H1 (cell line): ENCODE measurements around the gene NSG2. TPM values are rescaled to one million over a fixed set of nuclear protein-coding genes. Genes with fewer than 3 reads are reported as not detected.

Experiments used
- CTCF ChIA-PET: fragments of 300-600 bp; sonication (Branson Sonifier 250); formaldehyde crosslinking; loops from one replicate; lab custom pipeline; 2021; ENCODE audit not compliant: partially characterized antibody; lab: Charles Lee
- POLR2A ChIA-PET: fragments of 300-600 bp; sonication (Branson Sonifier 250); formaldehyde crosslinking; loops from one replicate; lab custom pipeline; 2021; ENCODE audit warnings: inconsistent platforms; ENCODE audit not compliant: partially characterized antibody; lab: Charles Lee
- DNase-seq, 2 experiments: peaks; one replicate each; pipeline versions ENCODE4 v3.0.0 to v3.0.0-alpha.2; 2010 to 2022; ENCODE audit warnings: low spot score in 2 of 2, low read depth in 1 of 2, mixed read lengths in 1 of 2
- FAIRE-seq: peaks from 2 replicates; lab custom pipeline; 2011; peaks lifted over from hg19 to GRCh38; lab: Jason Lieb, UNC
- H2AFZ ChIP-seq: 2 replicates; pipeline ENCODE4 v1.8.1; 2012; ENCODE audit warnings: low read length, inconsistent platforms
- H2AK5ac ChIP-seq: 2 replicates; pipeline ENCODE4 v1.6.1; 2013; ENCODE audit warnings: low read depth, low read length
- H2BK120ac ChIP-seq: replicated peaks from 2 replicates; pipeline ENCODE3; 2013; ENCODE audit warnings: low read depth, low read length, inconsistent platforms
- H2BK12ac ChIP-seq: 2 replicates; pipeline ENCODE4 v1.6.1; 2013; ENCODE audit warnings: low read depth, low read length
- H2BK15ac ChIP-seq: 2 replicates; pipeline ENCODE4 v1.6.1; 2013; ENCODE audit warnings: low read length
- H2BK20ac ChIP-seq: 2 replicates; pipeline ENCODE4 v1.6.1; 2013; ENCODE audit warnings: low read length
- H2BK5ac ChIP-seq: 2 replicates; pipeline ENCODE4 v1.6.1; 2013; ENCODE audit warnings: low read depth, low read length
- H3K14ac ChIP-seq: 2 replicates; pipeline ENCODE4 v1.6.1; 2013; ENCODE audit warnings: inconsistent platforms; ENCODE audit not compliant: insufficient read length
- H3K18ac ChIP-seq: 2 replicates; pipeline ENCODE4 v1.6.1; 2013; ENCODE audit warnings: low read length; ENCODE audit errors: extremely low read depth
- H3K23ac ChIP-seq: 2 replicates; pipeline ENCODE4 v1.6.1; 2013; ENCODE audit warnings: inconsistent platforms; ENCODE audit not compliant: insufficient read length
- H3K23me2 ChIP-seq: 2 replicates; pipeline ENCODE4 v1.6.1; 2013; ENCODE audit warnings: low read depth, low read length
- H3K27ac ChIP-seq: 2 replicates; pipeline ENCODE4 v1.6.1; 2011; ENCODE audit warnings: low read depth, low read length, inconsistent platforms
- H3K27me3 ChIP-seq, 4 experiments: replicated peaks in 1 of 4; 1 replicate in 1 of 4; 2 replicates in 3 of 4; pipeline versions ENCODE4 v1.6.1 to v1.8.1; 2011 to 2013; ENCODE audit warnings: low read length in 3 of 4, mild to moderate bottlenecking in 3 of 4, inconsistent platforms in 2 of 4, mixed read lengths in 2 of 4, moderate library complexity in 1 of 4; ENCODE audit not compliant: control insufficient read depth in 3 of 4, insufficient read depth in 3 of 4; ENCODE audit errors: extremely low read depth in 1 of 4
- H3K36me3 ChIP-seq, 4 experiments: 2 replicates each; pipeline versions ENCODE4 v1.6.1 to v1.8.1; 2011 to 2013; ENCODE audit warnings: mild to moderate bottlenecking in 4 of 4, low read length in 3 of 4, moderate library complexity in 2 of 4, control low read depth in 1 of 4, inconsistent platforms in 1 of 4; ENCODE audit not compliant: insufficient read depth in 4 of 4, control insufficient read depth in 2 of 4
- H3K4ac ChIP-seq: replicated peaks from 2 replicates; pipeline ENCODE3; 2013; ENCODE audit warnings: low read length, low read depth, mixed read lengths, inconsistent platforms; ENCODE audit not compliant: insufficient read length
- H3K4me1 ChIP-seq, 4 experiments: replicated peaks in 1 of 4; 1 replicate in 1 of 4; 2 replicates in 3 of 4; pipeline versions ENCODE4 v1.6.1 to v1.8.1; 2011 to 2013; ENCODE audit warnings: low read length in 3 of 4, inconsistent platforms in 2 of 4, mixed read lengths in 1 of 4; ENCODE audit not compliant: insufficient read depth in 4 of 4, control insufficient read depth in 3 of 4
- H3K4me2 ChIP-seq, 2 experiments: 2 replicates each; pipeline versions ENCODE4 v1.6.1 to v1.8.1; 2011 to 2013; ENCODE audit warnings: low read depth in 2 of 2, low read length in 2 of 2, control low read depth in 1 of 2, inconsistent platforms in 1 of 2, mild to moderate bottlenecking in 1 of 2; ENCODE audit not compliant: insufficient read depth in 1 of 2
- H3K4me3 ChIP-seq, 4 experiments: fragments of 200-600, 300-600 bp in 1 of 4; sonication (generic), shearing (Covaris generic), sonication (Bioruptor Twin) in 1 of 4; 2 replicates each; pipeline versions ENCODE4 v1.5.1 to v1.8.1; 2011 to 2016; ENCODE audit warnings: low read length in 4 of 4, low read depth in 3 of 4, control low read depth in 2 of 4, inconsistent platforms in 2 of 4, mild to moderate bottlenecking in 2 of 4, mixed read lengths in 1 of 4, moderate library complexity in 1 of 4; ENCODE audit not compliant: insufficient read depth in 2 of 4; ENCODE audit errors: extremely low read depth in 1 of 4
- H3K56ac ChIP-seq: replicated peaks from 2 replicates; pipeline ENCODE3; 2013; ENCODE audit warnings: low read depth, mild to moderate bottlenecking, mixed read lengths, low read length, inconsistent platforms; ENCODE audit not compliant: insufficient read length
- H3K79me1 ChIP-seq: 2 replicates; pipeline ENCODE4 v1.6.1; 2013; ENCODE audit warnings: low read depth, low read length, control low read depth
- H3K79me2 ChIP-seq, 2 experiments: 2 replicates each; pipeline versions ENCODE4 v1.6.1 to v1.8.1; 2012 to 2013; ENCODE audit warnings: low read length in 2 of 2, mild to moderate bottlenecking in 2 of 2, inconsistent platforms in 1 of 2; ENCODE audit not compliant: insufficient read depth in 2 of 2, control insufficient read depth in 1 of 2
- H3K9ac ChIP-seq, 4 experiments: replicated peaks in 1 of 4; 1 replicate in 1 of 4; 2 replicates in 3 of 4; pipeline versions ENCODE4 v1.6.1 to v1.8.1; 2011 to 2013; ENCODE audit warnings: low read depth in 3 of 4, low read length in 3 of 4, control low read depth in 2 of 4, mild to moderate bottlenecking in 2 of 4, moderate library complexity in 2 of 4, inconsistent platforms in 1 of 4; ENCODE audit errors: extremely low read depth in 1 of 4
- H3K9me3 ChIP-seq, 2 experiments: 2 replicates each; pipeline versions ENCODE4 v1.6.1 to v1.8.1; 2012 to 2013; ENCODE audit warnings: mild to moderate bottlenecking in 2 of 2, moderate library complexity in 2 of 2, control low read depth in 1 of 2, inconsistent platforms in 1 of 2, low read depth in 1 of 2, low read length in 1 of 2, mixed read lengths in 1 of 2; ENCODE audit not compliant: insufficient read depth in 2 of 2
- H4K20me1 ChIP-seq, 2 experiments: replicated peaks in 1 of 2; 2 replicates each; pipeline versions ENCODE3 to v1.8.1; 2011 to 2013; ENCODE audit warnings: inconsistent platforms in 2 of 2, low read length in 2 of 2, mild to moderate bottlenecking in 1 of 2; ENCODE audit not compliant: insufficient read depth in 2 of 2, control insufficient read depth in 1 of 2
- H4K5ac ChIP-seq: 2 replicates; pipeline ENCODE4 v1.6.1; 2013; ENCODE audit warnings: low read length, low read depth, mixed read lengths, inconsistent platforms; ENCODE audit not compliant: insufficient read length
- H4K8ac ChIP-seq: 2 replicates; pipeline ENCODE4 v1.8.0; 2013; ENCODE audit warnings: mild to moderate bottlenecking, moderate library complexity, low read length, inconsistent platforms; ENCODE audit not compliant: insufficient read depth; ENCODE audit errors: extremely low read depth
- H4K91ac ChIP-seq: replicated peaks from 2 replicates; pipeline ENCODE3; 2013; ENCODE audit warnings: low read length, mixed read lengths, inconsistent platforms; ENCODE audit not compliant: insufficient read length
- BACH1 ChIP-seq: IDR thresholded peaks from 2 replicates; pipeline ENCODE4 v1.6.1; 2012; ENCODE audit warnings: low read length, improper control_type of control experiment
- BRCA1 ChIP-seq: IDR thresholded peaks from 2 replicates; pipeline ENCODE4 v1.6.1; 2012; ENCODE audit warnings: low read depth, low read length, improper control_type of control experiment
- CHD2 ChIP-seq: IDR thresholded peaks from 2 replicates; pipeline ENCODE4 v1.6.1; 2012; ENCODE audit warnings: low read length, improper control_type of control experiment
- EZH2 ChIP-seq: fragments of 200-600 bp; sonication (generic); IDR thresholded peaks from 2 replicates; pipeline ENCODE4 v1.7.1; 2012; ENCODE audit warnings: low read depth, mild to moderate bottlenecking, moderate library complexity, low read length, inconsistent platforms; ENCODE audit not compliant: severe bottlenecking
- KDM1A ChIP-seq: fragments of 200-600, 300-600 bp; sonication (generic); IDR thresholded peaks from 2 replicates; pipeline ENCODE4 v1.7.1; 2016; ENCODE audit warnings: mild to moderate bottlenecking, low read length, borderline replicate concordance
- NRF1 ChIP-seq: IDR thresholded peaks from 2 replicates; pipeline ENCODE4 v1.6.1; 2011; ENCODE audit warnings: mild to moderate bottlenecking, low read depth, low read length, improper control_type of control experiment
- RAD21 ChIP-seq, 2 experiments: IDR thresholded peaks in 1 of 2; conservative IDR thresholded peaks in 1 of 2; 2 replicates each; pipeline ENCODE4 v1.6.1; 2011; ENCODE audit warnings: low read depth in 2 of 2, low read length in 2 of 2, improper control_type of control experiment in 1 of 2, inconsistent platforms in 1 of 2, mild to moderate bottlenecking in 1 of 2, moderate library complexity in 1 of 2
- RBBP5 ChIP-seq: IDR thresholded peaks from 2 replicates; pipeline ENCODE4 v1.7.1; 2012; ENCODE audit warnings: low read depth, mild to moderate bottlenecking, inconsistent platforms, low read length, moderate library complexity, borderline replicate concordance
- TCF12 ChIP-seq: IDR thresholded peaks from 2 replicates; pipeline ENCODE4 v1.6.1; 2011; ENCODE audit warnings: low read depth, mild to moderate bottlenecking, low read length
- YY1 ChIP-seq: IDR thresholded peaks from 2 replicates; pipeline ENCODE4 v1.6.1; 2011; ENCODE audit warnings: low read depth, mild to moderate bottlenecking, low read length
- ZNF274 ChIP-seq: IDR thresholded peaks from 2 replicates; pipeline ENCODE4 v1.7.0; 2012; ENCODE audit warnings: low read length, borderline replicate concordance; ENCODE audit errors: extremely low read depth
- WGBS, 2 experiments: shearing (Covaris generic) in 1 of 2; methylation state at CpG; one replicate each; pipeline versions ENCODE4 v1.1.6 to v1.1.7; 2013 to 2015; ENCODE audit warnings: low lambda C conversion rate in 2 of 2, mixed read lengths in 2 of 2, inconsistent platforms in 1 of 2, low coverage in 1 of 2, missing lambda C conversion rate in 1 of 2; ENCODE audit not compliant: insufficient replicate concordance in 2 of 2, insufficient coverage in 1 of 2, insufficient read length in 1 of 2; ENCODE audit errors: extremely low coverage in 1 of 2, missing lambda C conversion rate in 1 of 2; 5-methylcytosine and 5-hydroxymethylcytosine counted together
- polyA plus RNA-seq, 7 experiments: library from polyadenylated mRNA; depleted of rRNA in 3 of 7; stranded (reverse) in 5 of 7; unstranded in 2 of 7; fragments of >200 nt in 5 of 7; fragments of 200-250 nt in 2 of 7; gene quantifications; 1 replicate in 5 of 7; 2 replicates in 1 of 7; 4 replicates in 1 of 7; pipeline versions ENCODE4 v1.2.1 to v1.2.3, GENCODE V29; 2011 to 2013; ENCODE audit warnings: missing spikeins in 2 of 7, mixed read lengths in 2 of 7
- total RNA-seq: library from RNA; stranded (reverse); fragmentation: NEBNext Ultra II Directional; extraction: Animal tissue kit (Norgen Biotek cat#: 25700); gene quantifications from 2 replicates; pipeline ENCODE4 v1.2.1, GENCODE V29; 2021
- TF ChIP-seq, protein P1 (sequence below): IDR thresholded peaks from 2 replicates; pipeline ENCODE4 v1.6.1; 2011; ENCODE audit warnings: low read depth, mild to moderate bottlenecking, low read length; ENCODE audit not compliant: insufficient read depth

The NSG2 gene
- total and polyA plus RNA-seq, 2 of the 8 experiments (the other 6 are each of a cell fraction or from before 2014, with no cell fraction given) = 0.56 to 0.78 TPM

DNA sequence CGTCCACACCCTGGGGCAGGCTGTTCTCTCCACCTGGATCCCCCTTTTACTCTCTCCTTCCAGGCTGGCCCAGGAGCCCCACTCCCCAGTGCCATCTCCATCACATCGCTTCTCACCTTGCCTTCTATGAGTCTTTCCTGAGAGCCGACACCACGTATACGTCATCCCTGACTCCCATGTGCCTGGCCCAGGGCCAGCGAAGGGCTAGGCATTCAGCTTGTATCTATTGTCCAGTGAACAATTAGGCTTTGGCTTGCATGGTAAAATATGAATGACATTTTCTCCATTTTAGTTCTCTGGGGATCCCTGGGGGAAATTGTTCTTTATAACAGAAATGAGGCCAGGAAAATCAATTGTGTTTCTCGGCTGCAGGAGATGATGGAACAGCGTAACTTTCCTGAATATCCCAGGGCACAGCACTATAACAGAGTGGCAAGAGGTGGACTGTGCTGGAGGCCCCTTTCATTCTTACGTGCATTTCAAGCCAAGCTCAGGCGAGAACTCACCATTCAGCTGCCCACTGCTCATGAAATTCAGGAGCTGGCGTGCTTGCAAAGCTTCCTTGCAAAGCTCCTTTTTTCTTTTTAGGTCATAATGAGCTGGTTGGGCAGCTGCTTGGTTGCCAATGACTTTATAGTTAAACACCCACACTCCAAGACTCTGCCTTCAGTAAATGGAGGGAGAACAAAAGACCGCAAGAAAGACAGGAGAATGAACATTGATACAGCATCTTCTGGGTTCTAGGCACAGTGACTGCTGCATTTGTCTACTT, 37.7 kb downstream of the NSG2 start:
- Histone ChIP-seq H2BK15ac (no peak overlapping the region), H2BK5ac (no peak overlapping the region), H3K4me1 (no peaks in the 10 kb centered on the region), H2BK12ac (no peak overlapping the region), H3K27ac (no peak overlapping the region), H3K36me3 (no peaks in the 10 kb centered on the region), H3K4ac (no peak overlapping the region), H3K23me2 (no peaks in the 10 kb centered on the region; the same call in 1 of the 2 replicates), H3K79me2 (no peaks in the 10 kb centered on the region), H2AFZ (no peak overlapping the region), H4K5ac (no peak overlapping the region), H2BK20ac (no peak overlapping the region), H3K14ac (no peak overlapping the region), H3K9me3 (no peaks in the 10 kb centered on the region), H4K91ac (no peak overlapping the region), H4K20me1 (no peaks in the 10 kb centered on the region), H3K79me1 (no peaks in the 10 kb centered on the region), H4K8ac (no peak overlapping the region), H3K9ac (no peak overlapping the region), H3K4me2 (no peak overlapping the region), H3K23ac (no peak overlapping the region), H2BK120ac (no peak overlapping the region), H3K18ac (no peak overlapping the region), H3K56ac (no peak overlapping the region), H3K27me3 (no peaks in the 10 kb centered on the region), H3K4me3 (no peak overlapping the region), H2AK5ac (no peak overlapping the region)
- DNase-seq (no peak), FAIRE-seq (no peak)
- CTCF ChIA-PET = interaction anchor here (0.8 to 1.9 kb wide), 4 partner anchors 10 to 13 kb away, joined by 3 to 5 read pairs (median 4); no protein-coding TSS in a partner anchor
- 89% methylated on average over 12 of the region's 12 CpGs; no CpG with 5 or more reads in 1 of the 2 experiments for WGBS, 2 experiments
- POLR2A ChIA-PET = no interaction called here
- TF ChIP-seq TCF12 = no peak
- no peak for TF ChIP-seq RBBP5
- TF ChIP-seq CHD2 = no peak
- no peak for TF ChIP-seq NRF1
- TF ChIP-seq RAD21 (IDR thresholded peaks at IDR 0.05 in 1 of 2, conservative IDR thresholded peaks at IDR 0.05 in 1 of 2; ENCODE audit: low read depth in 2 of 2, low read length in 2 of 2) = no peak
- no peak for TF ChIP-seq KDM1A
- TF ChIP-seq YY1 = no peak
- TF ChIP-seq EZH2 = no peak
- no peak for TF ChIP-seq BACH1
- TF ChIP-seq ZNF274 = no peak
- TF ChIP-seq, protein P1, sequence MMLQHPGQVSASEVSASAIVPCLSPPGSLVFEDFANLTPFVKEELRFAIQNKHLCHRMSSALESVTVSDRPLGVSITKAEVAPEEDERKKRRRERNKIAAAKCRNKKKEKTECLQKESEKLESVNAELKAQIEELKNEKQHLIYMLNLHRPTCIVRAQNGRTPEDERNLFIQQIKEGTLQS = no peak
- no peak for TF ChIP-seq BRCA1
